Stimulated activated effector memory CD8-positive, alpha-beta T cell treated with anti-CD3 and anti-CD28 coated beads, Interleukin-12 subunit alpha, Interleukin-12 subunit beta, amount 100 ng/mL, for 72 hours (primary cell): ENCODE data around the gene NCLN.
A peak's percentile ranks its signal among the peaks of the same experiment; 100 is the strongest.
"Not testable (repeated sequence)": the region's sequence is repeated elsewhere in the genome, so short reads cannot be mapped to it uniquely, and the experiment has no call there.

Experiments
- ATAC-seq: fragments of 150-1000 bp; cut with Tn5 transposase; 2 replicates; pipeline ENCODE4 v1.10.0; 2021
- DNase-seq, 2 donors: peaks; one replicate each; pipeline ENCODE4 v3.0.0; 2021 to 2022; ENCODE audit warnings: low spot score in 2 of 2
- H3K27ac Mint-ChIP-seq: one replicate; pipeline ENCODE4 v1.8.0; 2022; ENCODE audit warnings: mild to moderate bottlenecking, mixed read lengths
- H3K36me3 Mint-ChIP-seq: one replicate; pipeline ENCODE4 v1.8.0; 2022; ENCODE audit warnings: mild to moderate bottlenecking, mixed read lengths
- H3K4me1 Mint-ChIP-seq: one replicate; pipeline ENCODE4 v1.8.0; 2022; ENCODE audit warnings: mixed read lengths
- H3K4me3 Mint-ChIP-seq: one replicate; pipeline ENCODE4 v1.8.0; 2022; ENCODE audit warnings: mild to moderate bottlenecking, mixed read lengths
- H3K9me3 Mint-ChIP-seq: one replicate; pipeline ENCODE4 v1.8.0; 2022; ENCODE audit warnings: mixed read lengths

Gene NCLN

GRCh38 chr19:3216874-3217273 is 31.1 kb downstream of the NCLN start:
- Mint-ChIP-seq H3K4me1 (peaks cover 4% of the 10 kb centered on the region), H3K36me3 (peaks cover 12% of the 10 kb centered on the region), H3K9me3 (no peaks in the 10 kb centered on the region), H3K27ac (no peak overlapping the region), H3K4me3 (no peak overlapping the region)
- DNase-seq (no peak), ATAC-seq (no peak)

GRCh38 chr19:3220576-3220975 is 34.8 kb downstream of the NCLN start:
- peaks cover 6% of the 10 kb centered on the region for H3K36me3 Mint-ChIP-seq

GRCh38 chr19:3221576-3221975 is 35.8 kb downstream of the NCLN start:
- not testable (repeated sequence) for H3K4me3 Mint-ChIP-seq, H3K9me3 Mint-ChIP-seq, H3K27ac Mint-ChIP-seq, H3K4me1 Mint-ChIP-seq, H3K36me3 Mint-ChIP-seq, ATAC-seq, DNase-seq

More at GRCh38 chr19:3220576-3220975, 34.8 kb downstream of the NCLN start:
- no peak for DNase-seq
- H3K4me1 Mint-ChIP-seq = peaks cover 4% of the 10 kb centered on the region
- H3K9me3 Mint-ChIP-seq = no peaks in the 10 kb centered on the region
- ATAC-seq = no peak
- no peak overlapping the region for H3K4me3 Mint-ChIP-seq
- no peak overlapping the region for H3K27ac Mint-ChIP-seq

- DNase-seq = no peak
- H3K27ac Mint-ChIP-seq = no peak overlapping the region
- no peak overlapping the region for H3K4me3 Mint-ChIP-seq
- H3K4me1 Mint-ChIP-seq = no peaks in the 10 kb centered on the region
- no peaks in the 10 kb centered on the region for H3K36me3 Mint-ChIP-seq
- ATAC-seq = no peak
- H3K9me3 Mint-ChIP-seq = no peaks in the 10 kb centered on the region
Observed at GRCh38 chr19:3222709-3223108, 37.0 kb downstream of the NCLN start.

GRCh38 chr19:3224346-3225168 is 38.8 kb downstream of the NCLN start, which contains the start of gene CELF5:
Gene CELF5 (plus strand): TSS chr19:3224661. CDS start chr19:3224740, 79 bp downstream.
- DNase-seq = peak in 1 of 2 donors; percentile 54
- Mint-ChIP-seq H3K36me3 (no peaks in the 10 kb centered on the region), H3K27ac (no peak within 1 kb of the TSS), H3K4me3 (peak within 1 kb of the TSS; percentile 37), H3K4me1 (no peaks in the 10 kb centered on the region), H3K9me3 (no peaks in the 10 kb centered on the region)
- ATAC-seq = peak; percentile 76

GRCh38 chr19:3225169-3225485 is 39.4 kb downstream of the NCLN start:
- H3K4me1 Mint-ChIP-seq = no peaks in the 10 kb centered on the region
- H3K4me3 Mint-ChIP-seq = peak overlapping the region; percentile 37
- DNase-seq (no peak), ATAC-seq (no peak)
- no peaks in the 10 kb centered on the region for H3K9me3 Mint-ChIP-seq
- H3K36me3 Mint-ChIP-seq = no peaks in the 10 kb centered on the region
- H3K27ac Mint-ChIP-seq = no peak overlapping the region

GRCh38 chr19:3225677-3226093 is 40.0 kb downstream of the NCLN start:
- no peak for DNase-seq
- Mint-ChIP-seq H3K4me1 (no peaks in the 10 kb centered on the region), H3K4me3 (no peak overlapping the region), H3K27ac (no peak overlapping the region), H3K36me3 (no peaks in the 10 kb centered on the region), H3K9me3 (no peaks in the 10 kb centered on the region)
- no peak for ATAC-seq

- H3K36me3 Mint-ChIP-seq = no peaks in the 10 kb centered on the region
- ATAC-seq = no peak
Observed at GRCh38 chr19:3227054-3227626, 41.4 kb downstream of the NCLN start.

GRCh38 chr19:3229346-3229743 is 43.6 kb downstream of the NCLN start:
- Mint-ChIP-seq H3K4me3 (no peak overlapping the region), H3K27ac (no peak overlapping the region), H3K9me3 (no peaks in the 10 kb centered on the region), H3K4me1 (no peaks in the 10 kb centered on the region), H3K36me3 (no peaks in the 10 kb centered on the region)
- ATAC-seq = no peak
- no peak for DNase-seq

More at GRCh38 chr19:3227054-3227626, 41.4 kb downstream of the NCLN start:
- DNase-seq = no peak
- no peaks in the 10 kb centered on the region for H3K9me3 Mint-ChIP-seq
- no peaks in the 10 kb centered on the region for H3K4me1 Mint-ChIP-seq
- H3K27ac Mint-ChIP-seq = no peak overlapping the region
- no peak overlapping the region for H3K4me3 Mint-ChIP-seq

GRCh38 chr19:3229888-3230496 is 44.3 kb downstream of the NCLN start:
- no peak for DNase-seq
- no peak for ATAC-seq
- H3K36me3 Mint-ChIP-seq = no peaks in the 10 kb centered on the region

GRCh38 chr19:3231288-3231687 is 45.6 kb downstream of the NCLN start:
- no peak for ATAC-seq
- Mint-ChIP-seq H3K4me3 (no peak overlapping the region), H3K9me3 (peaks cover 3% of the 10 kb centered on the region), H3K27ac (no peak overlapping the region), H3K36me3 (no peaks in the 10 kb centered on the region), H3K4me1 (no peaks in the 10 kb centered on the region)
- no peak for DNase-seq

More at GRCh38 chr19:3229888-3230496, 44.3 kb downstream of the NCLN start:
- Mint-ChIP-seq H3K27ac (no peak overlapping the region), H3K9me3 (peaks cover under 1% of the 10 kb centered on the region), H3K4me3 (no peak overlapping the region), H3K4me1 (no peaks in the 10 kb centered on the region)

- ATAC-seq = no peak
Observed at GRCh38 chr19:3233116-3233515, 47.4 kb downstream of the NCLN start.

GRCh38 chr19:3233831-3234230 is 48.1 kb downstream of the NCLN start:
- Mint-ChIP-seq H3K4me1 (no peaks in the 10 kb centered on the region), H3K9me3 (peaks cover 3% of the 10 kb centered on the region), H3K36me3 (no peaks in the 10 kb centered on the region), H3K27ac (no peak overlapping the region), H3K4me3 (no peak overlapping the region)
- no peak for ATAC-seq
- no peak for DNase-seq

More at GRCh38 chr19:3233116-3233515, 47.4 kb downstream of the NCLN start:
- Mint-ChIP-seq H3K4me3 (no peak overlapping the region), H3K9me3 (peaks cover 3% of the 10 kb centered on the region), H3K36me3 (no peaks in the 10 kb centered on the region), H3K27ac (no peak overlapping the region), H3K4me1 (no peaks in the 10 kb centered on the region)
- DNase-seq = no peak

GRCh38 chr19:3234800-3235199 is 49.1 kb downstream of the NCLN start:
- ATAC-seq (peak; percentile 24), DNase-seq (peak; percentile 34 to 63)
- Mint-ChIP-seq H3K4me1 (no peaks in the 10 kb centered on the region), H3K27ac (no peak overlapping the region), H3K9me3 (peaks cover 3% of the 10 kb centered on the region), H3K4me3 (no peak overlapping the region), H3K36me3 (no peaks in the 10 kb centered on the region)

- not testable (repeated sequence) for H3K9me3 Mint-ChIP-seq, H3K4me1 Mint-ChIP-seq, H3K27ac Mint-ChIP-seq, DNase-seq, H3K36me3 Mint-ChIP-seq, H3K4me3 Mint-ChIP-seq, ATAC-seq
Observed at GRCh38 chr19:3235604-3236003, 49.9 kb downstream of the NCLN start.

GRCh38 chr19:3236272-3236671 is 50.5 kb downstream of the NCLN start:
- ATAC-seq (no peak), DNase-seq (no peak)
- H3K4me3 Mint-ChIP-seq = no peak overlapping the region
- no peaks in the 10 kb centered on the region for H3K4me1 Mint-ChIP-seq
- no peak overlapping the region for H3K27ac Mint-ChIP-seq
- H3K36me3 Mint-ChIP-seq = no peaks in the 10 kb centered on the region
- peaks cover 3% of the 10 kb centered on the region for H3K9me3 Mint-ChIP-seq
